Mesodermal cell (in vitro differentiated cells): ENCODE results near the gene RAB23.

ENCODE experiments used
- H3K27ac ChIP-seq: 2 replicates; pipeline ENCODE4 v1.7.0; 2013; ENCODE audit warnings: mild to moderate bottlenecking, low read depth, low read length, moderate library complexity; ENCODE audit not compliant: severe bottlenecking
- H3K36me3 ChIP-seq: 2 replicates; pipeline ENCODE4 v1.7.1; 2013; ENCODE audit warnings: mild to moderate bottlenecking, low read length, moderate library complexity; ENCODE audit not compliant: control insufficient read depth, insufficient read depth
- H3K4me1 ChIP-seq: one replicate; pipeline ENCODE4 v1.7.1; 2013; ENCODE audit warnings: mild to moderate bottlenecking, low read length; ENCODE audit not compliant: insufficient read depth, control insufficient read depth, poor library complexity, severe bottlenecking
- H3K4me3 ChIP-seq: 2 replicates; pipeline ENCODE4 v1.7.0; 2013; ENCODE audit warnings: low read length, control low read depth, mild to moderate bottlenecking; ENCODE audit not compliant: insufficient read depth, poor library complexity, severe bottlenecking; ENCODE audit errors: extremely low read depth
- H3K9me3 ChIP-seq: 2 replicates; pipeline ENCODE4 v1.7.1; 2013; ENCODE audit warnings: mild to moderate bottlenecking, low read length, moderate library complexity; ENCODE audit not compliant: control insufficient read depth
- WGBS, 2 experiments: methylation state at CpG; one replicate each; pipeline ENCODE4 v1.1.5; 2013; ENCODE audit warnings: missing lambda C conversion rate in 2 of 2; ENCODE audit not compliant: insufficient coverage in 2 of 2; 5-methylcytosine and 5-hydroxymethylcytosine counted together

RAB23 gene

DNA sequence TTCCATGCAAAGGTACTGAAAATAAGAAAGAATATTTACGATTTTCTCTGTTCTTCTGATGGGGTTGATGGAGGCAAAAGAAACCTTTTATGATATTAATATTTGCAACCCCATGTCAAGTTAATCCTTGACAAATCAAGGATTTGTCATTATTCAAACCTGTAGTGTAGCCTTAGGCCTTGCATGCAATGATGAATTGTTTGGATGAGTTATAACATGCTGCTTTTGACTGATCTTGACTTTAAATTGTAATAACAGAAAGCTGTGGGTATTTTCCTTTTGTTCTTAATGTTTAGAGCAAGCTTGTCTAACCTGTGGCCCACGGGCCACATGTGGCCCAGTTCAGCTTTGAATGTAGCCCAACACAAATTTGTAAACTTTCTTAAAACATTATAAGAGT lies 63.0 kb downstream of the RAB23 start:
- no peaks in the 10 kb centered on the region for H3K9me3 ChIP-seq
- WGBS, 2 experiments, result no CpG with 5 or more reads among the region's 2 CpGs
- no peaks in the 10 kb centered on the region for H3K4me1 ChIP-seq
- H3K4me3 ChIP-seq, result no peak overlapping the region
- H3K27ac ChIP-seq, result no peak overlapping the region
- H3K36me3 ChIP-seq, result peaks cover 41% of the 10 kb centered on the region

DNA sequence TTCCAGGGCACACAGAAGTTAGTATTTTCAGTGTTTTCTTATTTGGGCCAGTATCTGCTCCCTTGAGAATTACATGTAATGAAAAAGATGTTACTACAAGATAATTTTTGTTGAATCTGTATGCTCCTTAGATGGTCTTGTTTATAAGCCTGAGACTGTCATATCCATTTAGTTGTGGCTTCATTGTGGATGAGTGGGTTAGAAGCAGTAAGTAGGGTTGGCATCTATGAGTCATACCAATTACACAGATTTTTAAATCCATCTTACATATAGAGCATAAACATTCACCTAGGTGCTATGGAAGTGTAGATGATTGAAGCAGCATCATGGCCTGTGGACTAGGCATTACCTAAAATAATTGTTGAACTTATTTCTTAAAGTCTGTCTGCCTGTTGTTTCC lies 63.4 kb downstream of the RAB23 start:
- H3K9me3 ChIP-seq, result no peaks in the 10 kb centered on the region
- no peaks in the 10 kb centered on the region for H3K4me1 ChIP-seq
- no peak overlapping the region for H3K27ac ChIP-seq
- no peak overlapping the region for H3K4me3 ChIP-seq
- H3K36me3 ChIP-seq, result peaks cover 45% of the 10 kb centered on the region

GRCh38 chr6:57147955-57148858 lies 73.9 kb downstream of the RAB23 start:
- Histone ChIP-seq H3K27ac (no peak overlapping the region), H3K9me3 (no peaks in the 10 kb centered on the region), H3K4me1 (no peaks in the 10 kb centered on the region), H3K36me3 (peaks cover 55% of the 10 kb centered on the region), H3K4me3 (no peak overlapping the region)
- 100% methylated on average over 3 to 4 of the region's 7 CpGs for WGBS, 2 experiments

DNA sequence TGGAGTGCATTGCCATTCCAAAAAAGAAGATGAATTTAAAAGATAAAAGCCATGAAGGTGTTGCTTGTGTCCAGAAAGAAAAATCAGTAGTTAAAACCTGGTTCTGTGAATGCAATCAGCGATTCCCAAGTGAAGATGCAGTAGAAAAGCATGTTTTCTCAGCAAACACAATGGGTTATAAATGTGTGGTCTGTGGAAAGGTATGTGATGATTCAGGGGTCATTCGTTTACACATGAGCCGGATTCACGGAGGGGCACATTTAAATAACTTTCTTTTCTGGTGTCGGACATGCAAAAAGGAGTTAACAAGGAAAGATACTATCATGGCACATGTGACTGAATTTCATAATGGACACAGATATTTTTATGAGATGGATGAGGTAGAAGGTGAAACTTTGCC lies 74.7 kb downstream of the RAB23 start:
- H3K36me3 ChIP-seq, result peaks cover 48% of the 10 kb centered on the region
- no peak overlapping the region for H3K27ac ChIP-seq
- WGBS, 2 experiments, result 96 to 100% methylated on average over 4 to 5 of the region's 5 CpGs
- H3K4me1 ChIP-seq, result no peaks in the 10 kb centered on the region
- H3K9me3 ChIP-seq, result no peaks in the 10 kb centered on the region
- H3K4me3 ChIP-seq, result no peak overlapping the region

DNA sequence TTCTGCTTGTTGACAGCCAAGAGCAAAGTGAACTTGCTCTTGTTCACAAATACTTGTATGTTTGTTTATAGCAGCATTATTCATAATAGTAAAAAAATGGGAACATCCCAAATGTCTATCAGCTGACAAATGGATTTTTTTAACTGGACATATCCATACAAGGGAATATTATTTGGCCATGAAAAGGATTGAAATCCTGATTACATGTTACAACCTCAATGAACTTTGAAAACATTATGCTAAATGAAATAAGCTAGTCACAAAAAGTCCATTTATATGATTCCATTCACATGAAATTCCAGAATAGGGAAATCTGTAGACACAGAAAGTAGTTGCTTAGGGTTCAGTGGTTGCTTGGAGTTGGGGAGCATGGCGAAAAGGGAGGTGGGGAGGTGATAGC lies 78.4 kb downstream of the RAB23 start:
- Histone ChIP-seq H3K4me3 (no peak overlapping the region), H3K36me3 (peaks cover 43% of the 10 kb centered on the region), H3K9me3 (no peaks in the 10 kb centered on the region), H3K27ac (no peak overlapping the region), H3K4me1 (no peaks in the 10 kb centered on the region)
- no CpG with 5 or more reads among the region's 1 CpG for WGBS, 2 experiments

DNA sequence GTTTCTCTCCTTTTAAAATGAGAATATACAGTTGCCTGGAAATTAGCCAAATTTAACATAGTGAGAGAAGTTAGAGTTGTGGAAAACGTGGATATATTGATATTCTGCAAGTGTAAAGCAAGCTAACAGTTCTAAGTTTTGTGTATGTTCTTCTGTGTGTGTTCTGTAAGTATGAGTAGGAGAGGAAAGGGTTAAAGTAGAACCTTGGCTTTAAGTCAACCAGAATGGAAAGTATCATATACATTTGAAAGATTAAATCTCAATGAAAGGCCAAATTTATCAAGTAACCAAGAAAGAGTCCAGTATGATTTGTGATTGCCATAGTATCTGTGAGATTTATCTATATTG lies 80.0 kb downstream of the RAB23 start:
- Histone ChIP-seq H3K9me3 (no peaks in the 10 kb centered on the region), H3K27ac (no peak overlapping the region), H3K36me3 (peaks cover 32% of the 10 kb centered on the region), H3K4me3 (no peak overlapping the region), H3K4me1 (no peaks in the 10 kb centered on the region)
- 100% methylated on average over 1 of the region's 1 CpG for WGBS, 2 experiments

DNA sequence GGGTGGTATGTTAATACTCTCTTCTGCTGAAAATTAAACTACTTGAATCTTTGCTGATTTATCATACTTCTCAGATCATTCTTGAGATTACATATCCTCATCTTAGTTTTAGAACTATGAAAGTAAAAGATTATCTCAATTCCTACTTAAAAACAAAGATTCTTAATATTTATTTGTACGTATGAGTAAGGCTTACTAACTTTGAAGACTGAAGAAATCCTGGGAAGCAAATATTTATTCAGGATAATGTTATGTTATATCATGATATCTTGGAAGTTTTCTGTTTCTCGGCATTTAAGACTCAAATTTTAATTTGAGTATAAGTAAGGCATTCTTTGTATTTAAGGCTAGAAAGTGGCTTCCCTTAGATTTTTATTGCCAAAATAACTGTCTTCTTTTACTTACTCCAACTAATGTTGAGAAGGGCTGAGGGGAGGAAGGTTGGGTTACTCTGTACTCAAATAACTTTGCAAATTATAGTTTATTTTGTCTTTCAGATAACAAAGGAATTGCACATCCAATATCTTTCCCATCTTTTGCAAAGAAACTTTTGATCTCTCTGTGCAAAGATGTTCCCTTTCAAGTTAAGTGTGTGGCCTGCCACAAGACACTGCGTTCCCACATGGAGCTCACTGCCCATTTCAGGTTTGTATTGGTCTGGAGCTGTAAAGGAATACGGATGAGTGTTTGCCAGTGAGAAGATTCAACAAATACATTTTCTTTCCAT lies 80.5 kb downstream of the RAB23 start:
- no peaks in the 10 kb centered on the region for H3K9me3 ChIP-seq
- no peak overlapping the region for H3K4me3 ChIP-seq
- no peaks in the 10 kb centered on the region for H3K4me1 ChIP-seq
- H3K27ac ChIP-seq, result no peak overlapping the region
- peaks cover 32% of the 10 kb centered on the region for H3K36me3 ChIP-seq
- WGBS, 2 experiments, result no CpG with 5 or more reads among the region's 4 CpGs

DNA sequence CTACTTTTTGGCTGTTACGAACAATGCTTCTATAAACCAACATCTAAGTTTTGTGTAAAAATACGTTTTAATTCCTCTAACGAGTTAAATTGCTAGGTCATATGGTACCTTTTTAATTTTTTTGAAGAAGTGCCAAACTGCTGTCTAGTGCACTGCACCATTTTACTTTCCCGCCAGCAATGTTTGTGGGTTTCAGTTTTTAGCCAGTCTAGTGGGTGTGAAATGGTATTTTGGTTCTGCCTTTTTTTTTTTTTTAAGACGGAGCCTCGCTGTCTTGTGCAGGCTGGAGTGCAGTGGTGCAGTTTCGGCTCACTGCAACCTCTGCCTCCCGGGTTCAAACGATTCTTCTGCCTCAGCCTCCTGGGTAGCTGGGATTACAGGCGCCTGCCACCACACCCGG lies 84.1 kb downstream of the RAB23 start:
- Histone ChIP-seq H3K9me3 (no peaks in the 10 kb centered on the region), H3K4me3 (no peak overlapping the region), H3K36me3 (peaks cover 29% of the 10 kb centered on the region), H3K27ac (no peak overlapping the region), H3K4me1 (no peaks in the 10 kb centered on the region)
- 94 to 100% methylated on average over 7 of the region's 11 CpGs for WGBS, 2 experiments

DNA sequence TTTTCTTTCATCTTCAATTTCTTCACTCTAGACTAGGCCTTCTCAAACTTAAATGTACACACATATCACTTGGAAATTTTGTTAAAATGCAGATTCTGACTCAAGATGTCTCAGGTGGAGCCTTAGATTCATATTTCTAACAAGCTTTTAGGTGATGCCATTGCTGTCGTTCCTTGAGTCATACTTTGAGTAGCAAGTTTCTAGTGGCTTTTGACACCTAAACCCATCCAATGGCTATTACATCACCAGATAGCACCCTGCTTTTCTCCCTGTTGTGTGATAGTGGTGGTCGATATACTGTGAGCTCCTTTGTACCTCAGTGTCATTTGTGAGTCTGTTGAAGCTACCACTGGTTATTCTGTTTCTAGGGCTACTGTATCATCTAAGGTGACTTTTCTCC lies 84.8 kb downstream of the RAB23 start:
- whole genome bisulfite sequencing, 2 experiments, result no CpG with 5 or more reads among the region's 2 CpGs
- H3K9me3 ChIP-seq, result no peaks in the 10 kb centered on the region
- peaks cover 36% of the 10 kb centered on the region for H3K36me3 ChIP-seq
- no peak overlapping the region for H3K27ac ChIP-seq
- H3K4me1 ChIP-seq, result no peaks in the 10 kb centered on the region
- H3K4me3 ChIP-seq, result no peak overlapping the region
